NCI-H69 (cell line): ENCODE results near the gene ROCK1.

Experiments
- DNase-seq: peaks from one replicate; lab custom pipeline; 2025; lab: John Stamatoyannopoulos, UW

Gene ROCK1

GRCh38 chr18:21105936-21106335 is 5.7 kb downstream of the ROCK1 start:
- no peak for DNase-seq

GRCh38 chr18:21101172-21101571 is 10.4 kb downstream of the ROCK1 start:
- DNase-seq, result no peak

- DNase-seq, result no peak
These were observed 10.9 kb downstream of the ROCK1 start for GRCh38 chr18:21100678-21101077.

- DNase-seq, result no peak
These were observed 11.5 kb downstream of the ROCK1 start for GRCh38 chr18:21100146-21100545.

- DNase-seq, result no peak
These were observed 12.2 kb downstream of the ROCK1 start for GRCh38 chr18:21099442-21099841.

GRCh38 chr18:21096760-21097159 is 14.9 kb downstream of the ROCK1 start:
- no peak for DNase-seq

GRCh38 chr18:21093133-21093532 is 18.5 kb downstream of the ROCK1 start:
- no peak for DNase-seq

- DNase-seq, result no peak
These were observed 20.9 kb downstream of the ROCK1 start for GRCh38 chr18:21090680-21091079.

GRCh38 chr18:21085579-21086166 is 25.9 kb downstream of the ROCK1 start:
- no peak for DNase-seq

GRCh38 chr18:21084511-21085078 is 27.0 kb downstream of the ROCK1 start:
- DNase-seq, result no peak

GRCh38 chr18:21083017-21083416 is 28.6 kb downstream of the ROCK1 start:
- DNase-seq, result no peak

GRCh38 chr18:21081426-21081825 is 30.2 kb downstream of the ROCK1 start:
- DNase-seq, result no peak

- DNase-seq, result no peak
These were observed 31.0 kb downstream of the ROCK1 start for GRCh38 chr18:21080576-21080975.

GRCh38 chr18:21074336-21075323 is 37.0 kb downstream of the ROCK1 start:
- DNase-seq, result peak; percentile 82

- no peak for DNase-seq
These were observed 38.4 kb downstream of the ROCK1 start for GRCh38 chr18:21073180-21073579.

GRCh38 chr18:21071071-21071470 is 40.5 kb downstream of the ROCK1 start:
- DNase-seq, result no peak

GRCh38 chr18:21069468-21069867 is 42.1 kb downstream of the ROCK1 start:
- no peak for DNase-seq

- no peak for DNase-seq
These were observed 47.3 kb downstream of the ROCK1 start for GRCh38 chr18:21064347-21064746.

- DNase-seq, result peak; percentile 71
These were observed 48.6 kb downstream of the ROCK1 start for GRCh38 chr18:21063011-21063410.

GRCh38 chr18:21057112-21057511 is 54.5 kb downstream of the ROCK1 start:
- DNase-seq, result no peak

- no peak for DNase-seq
These were observed 55.1 kb downstream of the ROCK1 start for GRCh38 chr18:21056545-21056944.

- DNase-seq, result no peak
These were observed 57.3 kb downstream of the ROCK1 start for GRCh38 chr18:21054252-21054821.

GRCh38 chr18:21053127-21053526 is 58.5 kb downstream of the ROCK1 start:
- no peak for DNase-seq
